ENCODE data around the gene LGR5.
"Not testable (repeated sequence)": the region's sequence is repeated elsewhere in the genome, so short reads cannot be mapped to it uniquely, and the experiment has no call there.

Gene LGR5

DNA sequence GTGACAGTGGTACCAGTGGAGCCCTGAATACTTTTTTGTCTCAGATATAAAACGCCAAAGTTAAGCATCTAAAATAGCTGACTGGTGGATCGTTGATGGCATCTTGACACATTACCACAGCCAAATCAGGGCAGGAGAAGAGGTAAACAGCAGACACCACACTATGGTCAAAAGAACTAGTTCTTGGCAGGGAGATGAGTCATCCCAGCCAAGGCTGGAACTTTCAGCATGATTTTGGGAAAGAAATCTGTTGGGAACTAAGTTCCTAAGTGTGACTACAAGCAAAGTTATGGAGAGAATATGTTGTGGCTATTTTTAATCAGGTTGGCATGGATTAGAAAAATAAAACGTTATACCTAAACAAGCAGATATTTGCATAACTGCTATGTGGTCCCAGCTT is 36.9 kb downstream of the LGR5 start:
- Histone ChIP-seq H3K9ac (ENCODE audit: insufficient read length, low read depth) (no peak overlapping the region), H3K4me3 (ENCODE audit: insufficient read length, low read depth) (no peak overlapping the region), H3K27me3 (ENCODE audit: insufficient read depth, insufficient read length) (no peaks in the 10 kb centered on the region), H3K4me1 (ENCODE audit: insufficient read depth, insufficient read length) (no peaks in the 10 kb centered on the region), H3K36me3 (ENCODE audit: insufficient read depth, insufficient read length, low read length) (no peaks in the 10 kb centered on the region), H3K9me3 (ENCODE audit: insufficient read depth, low read length) (no peaks in the 10 kb centered on the region)
- no peak for TF ChIP-seq YY1 (IDR thresholded peaks at IDR 0.05; ENCODE audit: insufficient read depth, insufficient read length)
- DNase-seq (ENCODE audit: low read depth, low spot score) = no peak

DNA sequence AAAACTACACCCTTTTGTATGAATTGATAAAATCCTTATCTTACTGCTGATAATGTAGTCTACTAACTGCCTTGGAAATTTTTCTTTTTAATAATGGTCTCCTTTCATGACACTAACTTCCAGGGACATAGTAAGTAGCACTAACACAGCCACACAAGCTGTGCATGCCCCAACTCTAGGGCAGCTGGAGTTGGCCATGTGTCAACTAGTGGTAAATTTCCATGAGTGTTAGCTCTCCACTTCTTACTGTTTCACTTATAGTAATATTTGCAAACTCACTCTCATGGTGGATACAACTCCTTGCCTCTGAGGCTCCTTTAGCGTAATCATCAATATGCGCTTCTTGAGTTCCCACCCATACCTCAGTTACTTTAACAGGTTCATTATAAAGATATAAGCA is 38.0 kb downstream of the LGR5 start:
- H3K4me1 ChIP-seq (ENCODE audit: insufficient read depth, insufficient read length) = no peaks in the 10 kb centered on the region
- H3K4me3 ChIP-seq (ENCODE audit: insufficient read length, low read depth) = no peak overlapping the region
- DNase-seq (ENCODE audit: low read depth, low spot score) = no peak
- H3K9ac ChIP-seq (ENCODE audit: insufficient read length, low read depth) = no peak overlapping the region
- no peaks in the 10 kb centered on the region for H3K36me3 ChIP-seq (ENCODE audit: insufficient read depth, insufficient read length, low read length)
- H3K27me3 ChIP-seq (ENCODE audit: insufficient read depth, insufficient read length) = no peaks in the 10 kb centered on the region
- no peaks in the 10 kb centered on the region for H3K9me3 ChIP-seq (ENCODE audit: insufficient read depth, low read length)
- no peak for TF ChIP-seq YY1 (IDR thresholded peaks at IDR 0.05; ENCODE audit: insufficient read depth, insufficient read length)
- no peak for TF ChIP-seq ZNF274 (IDR thresholded peaks at IDR 0.05; ENCODE audit: low read depth, low read length)
- TF ChIP-seq SUZ12 (IDR thresholded peaks at IDR 0.05; ENCODE audit: extremely low read depth, insufficient read depth, insufficient read length) = no peak

DNA sequence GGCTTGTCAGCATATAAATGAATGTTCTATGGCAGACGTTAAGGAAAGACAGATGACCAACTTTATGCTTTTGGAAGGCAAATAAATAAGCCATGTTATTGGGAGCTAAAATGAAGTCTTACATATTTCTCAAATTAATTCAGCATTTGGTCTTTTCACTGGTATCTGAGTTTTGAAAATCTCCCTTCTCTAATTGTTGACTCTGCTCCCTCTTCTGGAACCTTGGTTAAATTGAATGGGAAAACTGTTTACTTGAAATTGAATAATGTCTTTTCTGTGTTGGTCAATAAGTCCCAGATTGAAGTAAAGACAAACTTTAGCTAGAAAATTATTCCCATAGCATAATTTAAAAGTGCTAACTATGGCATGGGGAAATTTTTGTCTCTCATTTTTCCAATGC is 38.7 kb downstream of the LGR5 start:
- H3K9ac ChIP-seq (ENCODE audit: insufficient read length, low read depth) = no peak overlapping the region
- H3K4me3 ChIP-seq (ENCODE audit: insufficient read length, low read depth) = no peak overlapping the region
- H3K4me1 ChIP-seq (ENCODE audit: insufficient read depth, insufficient read length) = no peaks in the 10 kb centered on the region
- DNase-seq (ENCODE audit: low read depth, low spot score) = no peak
- H3K27me3 ChIP-seq (ENCODE audit: insufficient read depth, insufficient read length) = no peaks in the 10 kb centered on the region
- no peaks in the 10 kb centered on the region for H3K36me3 ChIP-seq (ENCODE audit: insufficient read depth, insufficient read length, low read length)
- no peaks in the 10 kb centered on the region for H3K9me3 ChIP-seq (ENCODE audit: insufficient read depth, low read length)
- TF ChIP-seq ZNF274 (IDR thresholded peaks at IDR 0.05; ENCODE audit: low read depth, low read length) (no peak), SUZ12 (IDR thresholded peaks at IDR 0.05; ENCODE audit: extremely low read depth, insufficient read depth, insufficient read length) (no peak), YY1 (IDR thresholded peaks at IDR 0.05; ENCODE audit: insufficient read depth, insufficient read length) (no peak)

DNA sequence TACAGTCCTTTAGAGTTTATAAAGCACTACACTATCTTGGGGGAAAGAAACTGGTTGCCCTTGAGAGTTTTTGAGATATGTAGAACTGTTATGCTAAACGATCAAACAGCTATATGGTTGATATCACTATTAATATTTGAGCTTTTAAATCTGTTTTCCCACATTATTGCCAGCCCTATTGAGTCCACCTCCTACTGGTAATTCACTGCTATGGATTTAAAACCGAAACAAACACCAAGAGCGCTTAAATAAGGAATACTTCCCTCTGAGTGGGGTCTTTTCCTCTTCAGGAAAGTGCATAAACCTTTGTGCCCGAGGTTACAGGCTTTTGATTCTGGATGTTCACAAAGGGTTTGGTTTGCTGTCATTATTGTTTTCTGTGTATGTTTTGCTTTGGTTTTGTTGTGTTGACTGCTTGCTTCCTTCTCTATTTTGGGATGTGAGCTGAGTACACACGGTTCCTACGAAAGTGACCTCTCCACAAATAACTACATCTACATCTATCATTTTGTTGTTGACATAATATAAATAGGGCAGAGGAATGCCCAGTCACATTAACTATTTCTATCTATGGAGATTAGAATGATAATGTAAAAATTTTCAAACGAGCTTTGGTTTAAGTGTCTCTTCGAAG is 44.8 kb downstream of the LGR5 start:
- H3K36me3 ChIP-seq (ENCODE audit: insufficient read depth, insufficient read length, low read length) = no peaks in the 10 kb centered on the region
- no peaks in the 10 kb centered on the region for H3K27me3 ChIP-seq (ENCODE audit: insufficient read depth, insufficient read length)
- H3K4me3 ChIP-seq (ENCODE audit: insufficient read length, low read depth) = no peak overlapping the region
- TF ChIP-seq SUZ12 (IDR thresholded peaks at IDR 0.05; ENCODE audit: extremely low read depth, insufficient read depth, insufficient read length) (no peak), ZNF274 (IDR thresholded peaks at IDR 0.05; ENCODE audit: low read depth, low read length) (no peak), YY1 (IDR thresholded peaks at IDR 0.05; ENCODE audit: insufficient read depth, insufficient read length) (no peak)
- H3K4me1 ChIP-seq (ENCODE audit: insufficient read depth, insufficient read length) = no peaks in the 10 kb centered on the region
- no peak overlapping the region for H3K9ac ChIP-seq (ENCODE audit: insufficient read length, low read depth)
- no peaks in the 10 kb centered on the region for H3K9me3 ChIP-seq (ENCODE audit: insufficient read depth, low read length)
- no peak for DNase-seq (ENCODE audit: low read depth, low spot score)

DNA sequence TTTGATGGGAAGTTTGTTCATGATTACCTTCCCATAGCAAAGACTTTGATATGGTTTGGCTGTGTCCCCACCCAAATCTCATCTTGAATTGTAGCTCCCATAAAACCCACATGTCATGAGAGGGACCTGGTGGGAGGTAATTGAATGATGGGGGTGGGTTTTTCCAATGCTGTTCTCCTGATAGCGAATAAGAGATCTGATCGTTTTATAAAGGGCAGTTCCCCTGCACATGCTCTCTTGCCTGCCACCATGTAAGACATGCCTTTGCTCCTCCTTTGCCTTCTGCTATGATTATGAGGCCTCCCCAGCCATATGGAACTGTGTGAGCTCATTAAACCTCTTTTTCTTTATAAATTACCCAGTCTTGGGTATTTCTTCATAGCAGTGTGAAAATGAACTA is 51.2 kb downstream of the LGR5 start:
- not testable (repeated sequence) for DNase-seq (ENCODE audit: low read depth, low spot score); H3K36me3 ChIP-seq (ENCODE audit: insufficient read depth, insufficient read length, low read length); H3K9ac ChIP-seq (ENCODE audit: insufficient read length, low read depth); H3K27me3 ChIP-seq (ENCODE audit: insufficient read depth, insufficient read length); H3K4me3 ChIP-seq (ENCODE audit: insufficient read length, low read depth); H3K4me1 ChIP-seq (ENCODE audit: insufficient read depth, insufficient read length); H3K9me3 ChIP-seq (ENCODE audit: insufficient read depth, low read length)

DNA sequence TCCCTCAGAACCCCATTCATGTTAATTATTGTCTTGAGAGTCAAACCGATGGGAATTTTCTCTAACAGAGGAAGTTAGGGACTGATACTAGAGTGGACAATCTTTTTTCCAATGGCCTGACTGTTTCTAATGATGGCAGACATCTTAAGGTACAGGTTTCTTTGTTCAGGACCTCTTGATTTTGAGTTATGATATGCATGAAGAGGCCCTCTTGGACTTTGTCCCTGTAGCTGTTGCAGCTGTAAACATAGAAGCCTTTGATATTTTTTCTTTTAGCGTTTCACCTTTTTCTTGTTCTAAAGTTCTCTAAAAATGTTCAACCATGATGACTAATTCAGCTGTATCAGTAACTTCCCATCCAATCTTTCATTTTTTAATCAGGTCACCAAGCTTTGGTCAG is 53.0 kb downstream of the LGR5 start:
- H3K9me3 ChIP-seq (ENCODE audit: insufficient read depth, low read length) = no peaks in the 10 kb centered on the region
- DNase-seq (ENCODE audit: low read depth, low spot score) = no peak
- no peaks in the 10 kb centered on the region for H3K4me1 ChIP-seq (ENCODE audit: insufficient read depth, insufficient read length)
- no peak overlapping the region for H3K9ac ChIP-seq (ENCODE audit: insufficient read length, low read depth)
- no peaks in the 10 kb centered on the region for H3K27me3 ChIP-seq (ENCODE audit: insufficient read depth, insufficient read length)
- no peaks in the 10 kb centered on the region for H3K36me3 ChIP-seq (ENCODE audit: insufficient read depth, insufficient read length, low read length)
- H3K4me3 ChIP-seq (ENCODE audit: insufficient read length, low read depth) = no peak overlapping the region
- TF ChIP-seq SUZ12 (IDR thresholded peaks at IDR 0.05; ENCODE audit: extremely low read depth, insufficient read depth, insufficient read length) (no peak), ZNF274 (IDR thresholded peaks at IDR 0.05; ENCODE audit: low read depth, low read length) (no peak), YY1 (IDR thresholded peaks at IDR 0.05; ENCODE audit: insufficient read depth, insufficient read length) (no peak)

DNA sequence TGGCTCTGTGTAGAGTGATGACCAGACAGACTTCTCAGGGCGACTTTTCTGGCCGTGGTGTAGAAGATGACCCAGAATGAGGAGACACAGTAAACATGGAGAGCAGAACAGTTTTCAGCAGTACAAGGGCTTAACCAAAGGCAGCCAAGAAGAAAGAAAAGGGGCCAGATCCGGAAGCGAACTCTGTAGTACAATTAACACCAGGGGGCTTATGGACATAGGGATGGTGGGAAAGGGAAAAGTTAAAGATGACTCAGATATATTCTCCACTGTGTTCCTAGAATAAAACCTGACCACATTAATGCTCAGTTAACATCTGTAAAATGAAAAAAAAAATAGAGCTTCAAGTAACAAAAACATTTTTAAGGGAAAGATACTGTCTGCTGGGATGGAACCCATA is 60.2 kb downstream of the LGR5 start:
- H3K9ac ChIP-seq (ENCODE audit: insufficient read length, low read depth) = no peak overlapping the region
- H3K4me3 ChIP-seq (ENCODE audit: insufficient read length, low read depth) = no peak overlapping the region
- H3K27me3 ChIP-seq (ENCODE audit: insufficient read depth, insufficient read length) = no peaks in the 10 kb centered on the region
- no peaks in the 10 kb centered on the region for H3K36me3 ChIP-seq (ENCODE audit: insufficient read depth, insufficient read length, low read length)
- no peak for TF ChIP-seq ZNF274 (IDR thresholded peaks at IDR 0.05; ENCODE audit: low read depth, low read length)
- no peak for TF ChIP-seq SUZ12 (IDR thresholded peaks at IDR 0.05; ENCODE audit: extremely low read depth, insufficient read depth, insufficient read length)
- TF ChIP-seq YY1 (IDR thresholded peaks at IDR 0.05; ENCODE audit: insufficient read depth, insufficient read length) = no peak
- H3K9me3 ChIP-seq (ENCODE audit: insufficient read depth, low read length) = no peaks in the 10 kb centered on the region
- DNase-seq (ENCODE audit: low read depth, low spot score) = no peak
- H3K4me1 ChIP-seq (ENCODE audit: insufficient read depth, insufficient read length) = no peaks in the 10 kb centered on the region

Data from NT2/D1 (cell line).